Cortex of kidney (tissue), 1 donor: ENCODE data around the gene EID2B.

Experiments used
- DNase-seq: peaks from one replicate; lab custom pipeline; 2025; lab: John Stamatoyannopoulos, UW

The EID2B gene

DNA sequence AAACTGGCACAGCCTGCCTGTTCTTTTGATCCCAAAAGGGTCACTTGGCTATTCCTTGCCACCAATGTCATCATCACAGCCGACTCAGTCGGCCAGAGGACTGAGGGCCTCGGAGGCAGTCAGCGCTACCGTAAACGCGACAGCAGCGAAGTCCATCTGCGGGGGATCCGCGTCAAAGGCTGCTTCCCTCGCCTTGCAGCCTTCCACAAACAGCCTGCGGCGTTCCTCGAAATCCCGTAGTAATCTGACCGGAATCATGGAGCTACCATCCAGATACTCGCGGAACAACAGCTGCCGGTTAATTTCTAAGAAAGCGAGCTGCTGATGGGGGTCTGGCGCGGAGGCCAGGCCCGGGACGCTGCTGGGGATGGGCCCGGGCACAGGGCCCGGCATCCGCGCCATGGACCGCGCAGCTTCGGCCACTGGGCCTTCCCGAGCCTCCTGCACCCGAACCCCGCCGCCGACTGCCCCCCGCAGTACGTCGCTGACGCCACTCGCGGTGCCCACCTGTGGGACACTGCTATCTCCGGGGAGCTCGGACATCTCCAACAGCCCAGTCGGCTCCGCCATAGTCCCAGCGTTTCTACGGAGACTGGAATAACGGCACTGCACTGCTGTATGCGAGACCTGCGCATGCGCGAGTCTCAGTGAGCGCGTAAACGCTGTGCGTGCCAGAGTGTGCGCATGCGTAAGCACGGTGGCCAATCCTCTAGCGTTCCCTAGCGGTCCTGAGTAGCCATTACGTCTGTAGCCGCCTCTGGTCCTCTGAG is at the start of gene EID2B:
Gene EID2B (minus strand): TSS at position 620 of the 770 bp plus-strand sequence. CDS start 50 bp downstream, at position 570.
- DNase-seq, result peak; percentile 48

DNA sequence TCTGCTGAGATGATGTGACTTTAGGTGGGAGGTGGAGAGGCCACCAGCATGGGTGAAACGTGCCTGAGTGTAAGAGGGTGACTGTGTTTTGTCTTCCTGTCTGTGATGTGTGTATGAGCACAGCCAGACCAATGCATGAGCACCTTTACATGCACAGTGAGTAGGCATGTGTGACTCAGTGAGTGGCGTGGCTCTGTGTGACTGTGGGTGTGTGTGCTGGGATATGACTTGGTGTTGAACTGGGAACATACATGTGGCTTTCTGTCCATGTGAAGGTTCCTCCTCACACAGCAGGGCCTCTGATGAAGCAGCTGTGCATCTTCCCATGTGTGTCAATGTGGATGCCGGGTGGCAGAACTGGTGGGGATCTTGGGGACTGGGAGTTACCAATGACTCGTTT is 49.8 kb upstream of the EID2B start:
- DNase-seq, result no peak

- DNase-seq, result no peak
Measured at GRCh38 chr19:39568604-39569003, 36.0 kb upstream of the EID2B start.

DNA sequence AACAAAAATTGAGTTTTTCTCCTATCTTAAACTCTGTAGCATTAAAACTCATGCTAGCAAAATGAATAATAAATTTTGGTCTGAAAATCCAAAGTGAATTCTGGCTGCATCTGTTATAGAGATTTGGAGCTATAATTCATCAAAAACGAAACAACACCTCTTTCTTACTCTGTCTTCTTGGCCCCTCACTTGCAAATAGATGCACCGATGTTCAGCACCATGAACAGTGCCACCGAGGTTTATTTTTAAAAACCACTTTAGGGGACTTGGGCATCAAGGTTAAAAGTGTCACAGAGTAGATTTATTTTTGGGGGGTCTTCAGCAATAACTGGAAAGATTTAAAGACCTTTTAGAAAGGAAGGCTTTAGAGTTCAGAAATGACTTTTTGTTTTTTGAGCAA is 33.4 kb upstream of the EID2B start:
- DNase-seq, result no peak

GRCh38 chr19:39563408-39563807 is 30.8 kb upstream of the EID2B start:
- DNase-seq, result no peak

DNA sequence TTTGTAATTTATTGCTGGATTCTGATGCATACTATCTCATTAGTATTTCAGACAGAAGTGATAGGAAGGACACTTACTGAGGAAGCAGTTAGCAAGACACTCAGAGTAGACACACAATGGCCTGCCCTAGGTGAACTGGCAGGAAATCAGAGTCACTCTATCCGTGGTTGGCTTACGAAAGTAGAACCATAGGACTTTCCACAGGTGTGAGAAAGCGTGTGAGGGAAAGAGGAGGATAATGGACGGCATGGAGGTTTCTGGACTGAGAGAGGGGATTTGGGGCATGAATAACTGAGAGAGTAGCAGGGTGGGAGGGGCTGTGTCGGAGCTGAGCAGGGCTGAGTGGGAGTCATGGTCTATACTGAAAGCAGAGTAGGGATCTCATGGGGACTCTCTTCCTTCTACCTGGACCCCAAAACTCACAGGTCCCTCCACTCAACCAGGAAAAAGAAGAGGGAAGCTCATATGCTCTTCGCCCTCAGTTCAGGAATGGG is 26.0 kb upstream of the EID2B start:
- DNase-seq, result no peak

GRCh38 chr19:39557811-39558623 is 25.4 kb upstream of the EID2B start:
- no peak for DNase-seq

GRCh38 chr19:39555883-39556282 is 23.2 kb upstream of the EID2B start:
- no peak for DNase-seq

- DNase-seq, result no peak
Measured at GRCh38 chr19:39554701-39555311, 22.2 kb upstream of the EID2B start.

- DNase-seq, result no peak
Measured at GRCh38 chr19:39553082-39553652, 20.5 kb upstream of the EID2B start.

DNA sequence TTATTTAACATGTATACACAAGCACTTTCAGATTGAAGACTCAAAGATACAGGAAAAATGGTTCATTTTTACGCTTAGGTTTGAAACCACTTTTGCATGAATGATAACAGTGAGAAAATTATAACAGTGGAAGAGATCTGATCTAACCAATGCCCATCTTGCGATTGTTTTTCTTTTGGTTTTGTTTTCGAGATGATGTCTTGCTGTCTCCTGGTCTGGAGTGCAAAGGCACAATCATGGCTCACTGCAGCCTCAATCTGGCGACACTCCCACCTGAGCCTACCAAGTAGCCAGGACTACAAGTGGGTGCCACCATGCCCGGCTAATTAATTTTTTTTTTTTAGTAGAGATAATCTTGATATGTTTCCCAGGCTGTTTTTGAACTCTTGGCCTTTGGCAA is 17.5 kb upstream of the EID2B start:
- DNase-seq, result no peak

- DNase-seq, result no peak
Measured at GRCh38 chr19:39546599-39546998, 13.9 kb upstream of the EID2B start.

GRCh38 chr19:39544911-39545310 is 12.3 kb upstream of the EID2B start:
- no peak for DNase-seq

- DNase-seq, result no peak
Measured at GRCh38 chr19:39544226-39544903, 11.7 kb upstream of the EID2B start.

- DNase-seq, result no peak
Measured at GRCh38 chr19:39543477-39543857, 10.8 kb upstream of the EID2B start.

DNA sequence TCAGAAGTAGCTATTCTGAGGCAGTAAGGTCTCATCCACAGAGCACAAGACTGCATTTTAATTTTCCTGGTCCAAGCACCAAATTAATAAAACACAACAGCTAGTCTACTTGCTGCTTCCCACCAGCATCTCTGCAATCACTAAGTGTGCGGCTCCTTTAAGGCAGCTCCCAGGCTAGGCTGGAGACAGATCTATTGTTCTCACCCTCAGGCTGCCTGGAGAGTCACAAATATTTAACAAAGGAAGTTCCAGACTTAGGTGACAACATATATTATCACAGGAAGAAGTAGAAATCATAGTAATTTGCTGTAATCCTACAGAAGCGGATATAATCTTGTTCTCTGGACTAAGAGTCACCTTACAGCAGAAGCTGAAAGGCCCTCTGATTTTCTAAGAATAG is 9.6 kb upstream of the EID2B start:
- no peak for DNase-seq

GRCh38 chr19:39540333-39540673 is 7.7 kb upstream of the EID2B start:
- DNase-seq, result no peak

DNA sequence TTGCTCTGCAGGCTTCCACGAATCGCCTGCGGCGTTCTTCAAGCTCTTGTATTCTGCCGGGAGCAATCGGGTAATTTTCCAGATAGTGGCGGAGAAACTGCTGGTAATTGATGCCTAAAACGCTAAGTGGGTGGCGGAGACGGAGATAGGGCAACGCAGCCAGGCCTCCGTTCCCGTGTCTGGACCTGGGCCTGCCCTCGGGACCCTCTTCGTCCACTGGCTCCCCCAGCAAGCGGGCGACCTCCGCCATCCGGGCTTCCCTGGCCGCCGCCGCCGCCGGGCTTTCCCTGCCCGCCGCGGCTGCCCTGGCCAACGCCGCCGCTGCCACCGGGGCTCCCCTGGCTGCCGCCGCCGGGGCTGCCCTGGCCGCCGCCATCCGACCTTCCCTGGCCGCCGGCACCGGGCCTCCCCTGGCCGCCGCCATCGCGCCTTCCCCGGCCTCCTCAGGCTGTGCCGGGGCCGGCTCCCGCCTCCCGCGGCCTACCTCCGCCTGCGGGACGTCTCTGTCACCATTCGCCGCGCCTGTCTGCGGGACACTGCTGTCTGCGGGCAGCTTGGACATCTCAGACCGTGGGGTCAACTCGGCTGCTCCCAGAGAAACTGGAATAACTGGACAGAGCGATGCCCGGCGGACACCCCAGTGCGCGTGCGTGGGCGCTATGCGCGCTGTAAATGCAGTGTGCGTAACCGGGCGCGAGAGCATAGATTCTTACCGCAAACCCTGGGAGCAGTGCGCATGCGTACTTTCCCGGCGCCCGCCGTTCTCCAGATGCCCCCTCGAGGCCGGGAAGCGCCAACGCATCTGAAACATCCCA is 7.1 kb upstream of the EID2B start, which contains the start of gene EID2:
Gene EID2 (minus strand): TSS at position 644 of the 815 bp plus-strand sequence. CDS start 82 bp downstream, at position 562.
- DNase-seq, result peak; percentile 50

GRCh38 chr19:39539165-39539517 is 6.5 kb upstream of the EID2B start:
- DNase-seq, result no peak

GRCh38 chr19:39533791-39534190 is 1.1 kb upstream of the EID2B start:
- no peak for DNase-seq

DNA sequence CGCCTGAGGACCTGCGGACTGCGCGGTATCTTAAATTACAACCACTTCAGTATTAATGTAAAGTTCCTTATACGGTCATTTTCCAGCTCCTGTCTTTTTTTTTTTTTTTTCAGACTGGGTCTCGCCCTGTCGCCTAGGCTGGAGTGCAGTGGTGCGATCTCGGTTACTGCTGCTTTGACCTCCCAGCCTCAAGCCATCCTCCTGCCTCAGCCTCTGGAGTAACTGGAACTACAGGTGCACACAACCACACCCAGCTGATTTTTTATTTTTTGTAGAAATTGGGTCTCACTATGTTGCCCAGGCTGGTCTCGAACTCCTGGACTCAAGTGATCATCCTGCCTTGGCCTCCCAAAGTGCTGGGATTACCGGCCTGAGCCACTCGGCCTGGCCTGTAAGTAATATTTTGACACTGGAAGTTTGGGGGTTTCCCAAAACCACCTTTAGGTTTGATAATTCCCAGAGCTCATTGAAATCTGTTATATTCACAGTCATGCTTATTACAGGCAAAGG is 406 bp upstream of the EID2B start:
- DNase-seq, result no peak
